SKM-1 treated with dmso at 0.1 percent for 144 hours (cell line): ENCODE data around the gene GJD4.
A peak's percentile ranks its signal among the peaks of the same experiment; 100 is the strongest.

Experiments used
- DNase-seq: peaks from one replicate; lab custom pipeline; 2025; ENCODE audit not compliant: unreplicated experiment; lab: John Stamatoyannopoulos, UW

Gene GJD4, protein sequence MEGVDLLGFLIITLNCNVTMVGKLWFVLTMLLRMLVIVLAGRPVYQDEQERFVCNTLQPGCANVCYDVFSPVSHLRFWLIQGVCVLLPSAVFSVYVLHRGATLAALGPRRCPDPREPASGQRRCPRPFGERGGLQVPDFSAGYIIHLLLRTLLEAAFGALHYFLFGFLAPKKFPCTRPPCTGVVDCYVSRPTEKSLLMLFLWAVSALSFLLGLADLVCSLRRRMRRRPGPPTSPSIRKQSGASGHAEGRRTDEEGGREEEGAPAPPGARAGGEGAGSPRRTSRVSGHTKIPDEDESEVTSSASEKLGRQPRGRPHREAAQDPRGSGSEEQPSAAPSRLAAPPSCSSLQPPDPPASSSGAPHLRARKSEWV

DNA sequence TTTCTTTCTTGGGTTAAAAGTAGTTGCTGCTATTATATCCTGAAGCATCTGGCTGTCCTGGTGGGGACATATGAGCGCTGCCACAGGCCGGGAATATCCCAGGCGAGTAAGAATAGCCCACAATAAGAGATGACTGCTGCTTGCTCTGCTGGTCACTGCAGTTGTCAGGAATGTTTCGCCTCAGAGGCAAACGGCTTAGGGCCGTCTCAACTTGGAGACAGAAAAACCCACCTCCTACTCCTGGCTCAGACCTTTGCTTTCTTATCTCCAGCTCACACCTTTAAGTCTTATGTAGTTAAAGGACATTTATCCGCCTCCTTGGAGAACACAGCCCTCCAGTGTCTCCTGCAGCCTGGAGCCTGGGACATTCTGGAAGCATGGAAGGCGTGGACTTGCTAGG lies at the start of gene GJD4:
TSS of gene GJD4 (plus strand) at position 151 of the 400 bp plus-strand sequence. CDS start at position 378, 227 bp downstream.
- DNase-seq: no peak

DNA sequence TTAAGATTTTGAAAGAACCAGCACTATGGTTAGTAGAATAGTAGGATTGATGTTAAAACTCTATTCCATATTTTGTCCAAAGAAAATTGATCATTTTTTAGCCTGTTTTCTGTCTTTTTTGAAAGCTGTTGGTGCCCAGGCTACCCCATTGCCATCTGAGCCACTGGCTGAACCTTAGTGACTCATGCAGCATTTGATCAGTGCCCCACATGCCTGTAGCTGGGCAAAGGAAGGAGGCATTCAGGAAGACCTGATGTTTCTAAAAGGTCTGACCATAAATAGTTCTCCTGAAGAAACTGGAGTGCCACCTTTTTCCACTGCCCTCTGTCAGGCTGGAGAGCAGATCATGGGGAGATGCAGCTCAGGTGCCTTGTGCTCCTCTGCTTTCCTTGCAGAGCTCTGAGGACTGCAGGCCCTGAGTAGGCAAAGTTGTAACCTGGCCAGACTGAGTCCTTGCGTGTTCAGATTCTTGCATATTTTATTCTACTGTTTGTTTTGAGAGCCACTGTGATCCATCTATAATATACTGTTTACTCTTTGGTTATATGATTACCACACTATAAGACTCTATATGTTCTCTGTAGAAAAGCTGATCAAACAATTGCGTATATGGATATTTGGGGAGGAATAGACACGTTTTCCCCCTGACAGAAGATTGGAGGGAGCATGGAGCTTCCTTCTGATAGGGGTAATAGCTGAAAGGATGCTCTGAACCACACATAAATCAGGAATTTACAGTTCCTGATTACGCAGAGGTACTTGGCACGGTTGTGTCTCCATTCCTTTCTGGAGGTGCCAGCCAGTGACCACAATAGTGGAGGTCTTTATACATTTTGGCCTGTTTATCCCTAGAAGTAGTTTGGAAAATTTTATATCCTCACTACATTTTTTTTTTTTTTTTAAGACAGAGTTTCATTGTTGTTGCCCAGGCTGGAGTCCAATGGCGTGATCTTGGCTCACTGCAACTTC lies 48.9 kb upstream of the GJD4 start:
- no peak for DNase-seq

DNA sequence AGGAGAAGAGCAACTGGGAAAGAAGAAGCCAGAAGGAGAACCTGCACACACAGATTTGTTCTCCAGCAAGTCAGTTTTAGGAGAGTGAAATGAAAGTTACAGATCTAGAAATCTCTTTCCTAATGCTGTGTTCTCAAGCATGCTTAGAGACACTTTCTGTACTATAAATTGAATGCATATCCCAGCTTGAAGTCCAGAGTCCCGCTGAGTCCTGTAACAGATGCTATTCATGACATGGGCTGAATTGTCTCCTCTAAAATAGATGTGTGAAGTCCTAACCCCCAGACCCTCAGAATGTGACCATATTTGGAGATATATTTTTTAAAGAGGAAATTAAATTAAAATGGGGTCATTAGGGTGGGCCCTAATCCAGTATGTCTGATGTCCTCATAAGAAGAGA lies 46.9 kb upstream of the GJD4 start:
- DNase-seq: no peak

GRCh38 chr10:35559416-35559815 lies 45.7 kb upstream of the GJD4 start:
- DNase-seq: no peak

- no peak for DNase-seq
Measured at GRCh38 chr10:35561715-35562114, 43.4 kb upstream of the GJD4 start.

- no peak for DNase-seq
Measured at GRCh38 chr10:35562427-35562826, 42.7 kb upstream of the GJD4 start.

- peak; percentile 7 for DNase-seq
Measured at GRCh38 chr10:35563261-35563891, 41.8 kb upstream of the GJD4 start.

GRCh38 chr10:35564341-35564968 lies 40.7 kb upstream of the GJD4 start:
- no peak for DNase-seq

GRCh38 chr10:35565602-35566081 lies 39.5 kb upstream of the GJD4 start:
- DNase-seq: no peak

- DNase-seq: no peak
Measured at GRCh38 chr10:35567951-35568350, 37.2 kb upstream of the GJD4 start.

DNA sequence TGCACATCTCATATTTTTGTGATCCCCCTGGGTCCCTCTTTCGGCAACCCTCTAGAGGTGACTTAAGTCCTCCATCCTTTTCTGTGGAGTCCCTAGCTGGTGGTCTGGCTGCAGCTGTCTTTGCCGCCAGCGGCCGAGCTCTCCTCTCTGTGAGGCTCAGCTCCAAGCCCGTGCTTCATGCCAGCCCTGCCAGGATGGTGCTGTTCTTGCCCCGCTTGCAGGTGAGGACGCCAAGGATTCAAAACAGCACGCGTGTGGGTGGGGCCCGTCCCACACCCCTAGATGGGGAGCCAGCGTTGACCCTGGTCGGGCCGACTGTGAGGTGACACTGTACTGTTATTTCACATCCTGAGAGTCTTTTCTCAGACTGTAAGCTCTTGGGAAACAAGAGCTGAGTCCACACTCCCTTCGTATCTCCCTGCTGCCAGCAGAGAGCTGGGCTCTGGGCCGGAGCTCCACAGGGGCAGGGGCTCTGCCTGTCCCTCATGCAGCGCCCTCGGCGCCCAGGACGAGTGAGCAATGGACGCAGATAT lies 36.6 kb upstream of the GJD4 start:
- DNase-seq: no peak

- no peak for DNase-seq
Measured at GRCh38 chr10:35569111-35569707, 35.9 kb upstream of the GJD4 start.

DNA sequence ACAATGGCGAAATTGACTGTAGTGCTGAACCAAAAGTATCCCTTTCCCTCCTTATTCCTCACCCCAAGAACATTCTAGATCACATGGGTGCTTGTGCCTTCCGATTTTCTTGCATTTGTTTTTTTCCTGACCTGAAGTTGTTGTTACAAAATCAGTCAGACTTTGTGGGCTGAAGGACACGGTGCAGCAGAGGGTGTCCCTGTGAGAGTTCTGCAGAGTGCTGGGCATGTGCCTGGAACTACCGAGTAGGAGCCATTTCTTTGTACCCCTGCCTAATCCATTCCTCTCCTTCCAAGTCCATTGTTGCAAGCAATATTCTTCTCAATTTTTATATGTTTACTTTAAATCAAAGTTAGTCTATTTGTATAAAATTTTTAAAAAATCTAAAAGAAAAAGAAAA lies 35.3 kb upstream of the GJD4 start:
- no peak for DNase-seq

DNA sequence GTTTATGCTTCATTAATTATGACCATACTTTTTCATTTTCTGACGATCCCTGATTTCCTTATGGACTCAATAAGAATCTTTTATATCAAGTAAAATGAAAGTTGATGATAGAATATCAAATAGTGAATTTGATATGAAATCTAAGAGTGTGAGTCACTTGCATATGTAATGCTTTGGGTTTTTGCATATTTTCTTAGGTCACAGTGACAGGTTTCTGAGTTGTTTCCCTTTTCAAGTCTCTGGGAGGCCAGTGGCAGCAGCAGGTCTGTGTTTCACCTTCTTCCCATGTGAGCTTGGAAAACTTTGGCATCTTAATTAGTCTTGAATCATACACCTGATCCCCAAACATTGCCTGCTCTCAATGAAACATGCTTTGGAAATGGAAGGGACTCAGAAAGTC lies 34.7 kb upstream of the GJD4 start:
- DNase-seq: no peak

DNA sequence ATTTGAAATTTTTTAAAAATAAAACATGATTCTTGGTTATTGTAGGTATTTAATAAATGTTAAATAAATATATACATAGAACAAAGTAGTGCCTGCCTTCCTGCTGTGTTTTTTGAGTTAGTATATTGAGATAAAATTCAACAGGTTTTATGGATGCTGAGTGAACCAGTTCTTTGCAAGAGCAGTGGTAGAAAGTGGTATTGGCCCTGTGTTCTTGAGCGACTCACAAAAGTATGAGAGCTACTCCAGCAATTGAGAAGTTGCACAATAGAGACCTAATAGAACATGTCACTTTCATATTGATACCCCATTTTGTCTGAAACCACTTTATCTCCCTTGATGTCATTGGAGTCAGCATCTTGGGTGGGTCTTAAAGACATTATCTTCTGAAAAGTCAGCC lies 32.6 kb upstream of the GJD4 start:
- no peak for DNase-seq

GRCh38 chr10:35573796-35574195 lies 31.3 kb upstream of the GJD4 start:
- no peak for DNase-seq

DNA sequence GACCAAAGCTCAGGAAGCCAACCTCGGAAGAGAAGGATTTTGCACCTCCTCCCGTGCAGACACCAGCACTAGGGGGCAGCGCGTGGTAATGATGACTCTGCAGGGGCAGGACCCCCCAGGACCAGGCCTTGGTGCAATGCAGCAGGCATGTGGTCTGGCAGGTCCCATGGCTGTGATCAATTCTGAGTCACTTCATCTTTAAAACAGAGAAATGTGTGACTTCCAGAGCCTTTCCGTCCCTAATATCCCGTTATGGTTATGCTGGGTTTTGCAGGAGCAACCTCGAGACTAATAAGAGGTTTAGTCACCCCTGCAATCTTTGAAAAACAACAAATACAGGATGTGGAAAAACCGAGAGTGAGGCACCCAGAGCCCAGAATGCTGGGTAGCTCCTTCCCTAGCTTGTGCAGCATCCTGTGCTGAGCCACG lies 30.2 kb upstream of the GJD4 start:
- DNase-seq: no peak

- no peak for DNase-seq
Measured at GRCh38 chr10:35575640-35576039, 29.5 kb upstream of the GJD4 start.

- DNase-seq: no peak
Measured at GRCh38 chr10:35576730-35577129, 28.4 kb upstream of the GJD4 start.

DNA sequence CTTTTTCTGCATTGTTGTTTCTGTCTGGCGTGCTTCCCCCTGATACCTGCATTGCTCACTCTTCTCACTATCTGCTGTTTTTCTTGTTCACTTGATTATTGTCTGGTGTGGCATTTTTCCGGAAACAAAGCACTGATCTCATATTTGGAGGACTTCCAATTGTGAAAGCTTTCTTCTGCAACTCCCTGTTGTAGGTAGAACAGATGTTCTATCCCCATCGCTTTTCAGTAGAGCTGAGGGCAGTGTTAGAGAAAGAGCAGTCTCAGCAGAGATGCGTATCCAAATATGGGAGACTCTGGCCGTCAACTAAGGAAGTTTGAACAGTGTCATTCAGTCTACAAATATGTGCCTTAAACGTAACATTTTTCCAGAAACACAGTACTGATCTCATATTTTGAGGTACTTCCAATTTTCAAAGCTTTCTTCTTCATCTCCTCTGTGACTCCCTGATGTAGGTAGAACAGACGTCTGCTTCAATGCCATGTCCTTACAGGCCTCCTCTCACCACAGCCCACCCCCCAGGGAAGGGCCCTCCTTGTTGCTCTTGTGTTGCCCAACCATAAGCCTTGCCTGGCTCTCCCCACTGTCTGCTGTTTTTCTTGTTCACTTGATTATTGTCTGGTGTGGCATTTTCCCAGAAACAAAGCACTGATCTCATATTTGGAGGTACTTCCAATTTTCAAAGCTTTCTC lies 27.1 kb upstream of the GJD4 start:
- DNase-seq: no peak
